ENCODE results near the gene AKTIP.

Gene AKTIP

GRCh38 chr16:53446090-53446489, 56.9 kb downstream of the AKTIP start:
- TF ChIP-seq CTCF (IDR thresholded peaks at IDR 0.05): no peak
- no peak overlapping the region for H3K27ac ChIP-seq

GRCh38 chr16:53445534-53445933, 57.5 kb downstream of the AKTIP start:
- no peak overlapping the region for H3K27ac ChIP-seq
- no peak for TF ChIP-seq CTCF (IDR thresholded peaks at IDR 0.05)
- TF ChIP-seq ZFX (IDR thresholded peaks at IDR 0.05; ENCODE audit: borderline replicate concordance): no peak
